ENCODE measurements around the gene SWT1. TPM values are rescaled to one million over a fixed set of nuclear protein-coding genes. Genes with fewer than 3 reads are reported as not detected.

SWT1 gene
- total RNA-seq, 3 donors from 2014 or later: 5.4 to 7.7 (median 5.7) TPM

DNA sequence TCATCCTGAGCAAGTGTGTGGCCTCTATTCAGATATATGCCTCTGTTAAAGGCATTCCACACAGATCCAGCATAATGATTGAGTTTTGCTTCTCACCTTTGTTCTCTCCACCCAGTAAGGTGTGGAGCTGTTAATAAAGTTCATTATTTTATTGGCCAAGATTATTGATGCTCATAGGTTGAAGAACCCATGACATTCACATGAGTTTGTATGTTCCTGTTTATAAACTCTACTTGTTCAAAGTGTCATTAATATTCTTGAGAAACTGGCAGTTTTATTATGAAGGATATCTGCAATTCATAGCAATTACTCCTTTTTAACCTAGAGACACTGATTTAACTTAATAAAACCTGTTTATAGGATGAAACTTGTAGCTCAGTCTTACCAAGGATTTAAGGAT is 138.1 kb downstream of the SWT1 start:
- Histone ChIP-seq H3K9me3 (no peaks in the 10 kb centered on the region), H3K36me3 (ENCODE audit: low read depth) (peaks cover 8% of the 10 kb centered on the region), H3K4me3 (no peak overlapping the region), H3K4me1 (ENCODE audit: low read depth) (peaks cover 9% of the 10 kb centered on the region)
- DNase-seq (no peak), ATAC-seq (no peak)
- intact Hi-C loops (cut with DNase I, micrococcal nuclease): no loop called here
- TF ChIP-seq, protein P1, sequence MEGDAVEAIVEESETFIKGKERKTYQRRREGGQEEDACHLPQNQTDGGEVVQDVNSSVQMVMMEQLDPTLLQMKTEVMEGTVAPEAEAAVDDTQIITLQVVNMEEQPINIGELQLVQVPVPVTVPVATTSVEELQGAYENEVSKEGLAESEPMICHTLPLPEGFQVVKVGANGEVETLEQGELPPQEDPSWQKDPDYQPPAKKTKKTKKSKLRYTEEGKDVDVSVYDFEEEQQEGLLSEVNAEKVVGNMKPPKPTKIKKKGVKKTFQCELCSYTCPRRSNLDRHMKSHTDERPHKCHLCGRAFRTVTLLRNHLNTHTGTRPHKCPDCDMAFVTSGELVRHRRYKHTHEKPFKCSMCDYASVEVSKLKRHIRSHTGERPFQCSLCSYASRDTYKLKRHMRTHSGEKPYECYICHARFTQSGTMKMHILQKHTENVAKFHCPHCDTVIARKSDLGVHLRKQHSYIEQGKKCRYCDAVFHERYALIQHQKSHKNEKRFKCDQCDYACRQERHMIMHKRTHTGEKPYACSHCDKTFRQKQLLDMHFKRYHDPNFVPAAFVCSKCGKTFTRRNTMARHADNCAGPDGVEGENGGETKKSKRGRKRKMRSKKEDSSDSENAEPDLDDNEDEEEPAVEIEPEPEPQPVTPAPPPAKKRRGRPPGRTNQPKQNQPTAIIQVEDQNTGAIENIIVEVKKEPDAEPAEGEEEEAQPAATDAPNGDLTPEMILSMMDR (IDR thresholded peaks at IDR 0.05): no peak

DNA sequence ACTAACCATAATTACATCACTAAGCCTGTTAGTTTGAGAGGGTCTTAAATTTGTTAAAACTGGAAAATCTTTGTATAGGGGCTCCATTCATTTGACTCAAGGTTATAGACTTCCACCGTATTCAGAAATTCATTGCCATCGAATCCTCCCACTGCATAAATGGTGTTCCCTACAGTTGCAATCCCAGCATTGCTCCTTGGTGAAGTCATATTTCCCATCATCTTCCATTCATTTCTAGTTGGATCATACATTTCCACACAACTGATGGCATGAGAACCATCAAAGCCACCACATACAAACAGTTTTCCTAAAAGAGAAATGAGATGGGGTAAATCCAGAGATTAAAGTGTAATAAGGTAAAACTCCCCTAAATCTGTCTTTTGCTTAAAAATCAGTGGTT is 141.0 kb downstream of the SWT1 start:
- Histone ChIP-seq H3K36me3 (ENCODE audit: low read depth) (peaks cover 8% of the 10 kb centered on the region), H3K9me3 (no peaks in the 10 kb centered on the region), H3K4me1 (ENCODE audit: low read depth) (no peaks in the 10 kb centered on the region), H3K4me3 (no peak overlapping the region)
- no peak for DNase-seq
- no peak for ATAC-seq
- TF ChIP-seq, protein P1 (IDR thresholded peaks at IDR 0.05): no peak
- intact Hi-C loops (cut with DNase I, micrococcal nuclease): no loop called here

DNA sequence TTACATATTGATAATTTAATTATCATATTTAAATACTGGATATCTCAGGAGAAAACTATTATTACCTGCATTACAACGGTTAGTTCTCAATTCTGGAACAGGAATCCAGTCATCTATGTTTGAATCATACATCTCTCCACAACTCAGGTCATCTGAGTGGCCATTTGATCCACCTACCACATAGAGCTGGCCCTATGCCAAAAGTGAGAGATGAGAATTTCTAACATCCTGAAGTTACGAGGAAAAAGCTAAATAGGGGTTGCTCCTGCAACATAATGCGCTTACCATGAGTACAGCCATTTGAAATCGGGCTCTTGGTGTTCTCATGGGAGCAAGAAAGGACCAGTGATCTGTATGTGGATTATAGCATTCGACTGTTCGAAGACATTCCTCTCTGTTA is 143.2 kb downstream of the SWT1 start:
- DNase-seq (no peak), ATAC-seq (no peak)
- Histone ChIP-seq H3K36me3 (ENCODE audit: low read depth) (peaks cover 8% of the 10 kb centered on the region), H3K4me3 (no peak overlapping the region), H3K4me1 (ENCODE audit: low read depth) (no peaks in the 10 kb centered on the region), H3K9me3 (no peaks in the 10 kb centered on the region)
- TF ChIP-seq, protein P1 (IDR thresholded peaks at IDR 0.05): no peak
- intact Hi-C loops (cut with DNase I, micrococcal nuclease): no loop called here

DNA sequence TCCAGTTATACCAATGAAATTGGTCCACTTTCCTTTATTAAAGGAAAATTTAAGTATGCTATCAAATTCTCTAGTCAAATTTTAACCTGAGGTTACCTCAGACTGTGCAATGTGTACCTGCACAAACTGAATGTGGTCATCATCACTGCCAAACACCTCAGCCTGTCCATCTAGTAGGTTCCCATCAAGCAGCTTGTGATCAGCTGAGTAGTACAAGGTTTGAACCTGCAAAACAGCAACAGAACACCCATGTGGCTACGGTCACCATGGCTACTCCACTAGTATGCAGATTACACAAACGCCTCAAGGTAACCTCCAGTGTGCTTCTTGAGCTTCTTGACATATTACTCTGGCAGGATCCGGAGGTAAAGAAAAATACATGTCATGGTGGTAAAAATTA is 148.5 kb downstream of the SWT1 start:
- H3K4me1 ChIP-seq (ENCODE audit: low read depth): no peaks in the 10 kb centered on the region
- TF ChIP-seq, protein P1 (IDR thresholded peaks at IDR 0.05): no peak
- ATAC-seq (no peak), DNase-seq (no peak)
- H3K9me3 ChIP-seq: no peaks in the 10 kb centered on the region
- H3K4me3 ChIP-seq: no peak overlapping the region
- intact Hi-C loops (cut with DNase I, micrococcal nuclease): no loop called here
- peaks cover 6% of the 10 kb centered on the region for H3K36me3 ChIP-seq (ENCODE audit: low read depth)

DNA sequence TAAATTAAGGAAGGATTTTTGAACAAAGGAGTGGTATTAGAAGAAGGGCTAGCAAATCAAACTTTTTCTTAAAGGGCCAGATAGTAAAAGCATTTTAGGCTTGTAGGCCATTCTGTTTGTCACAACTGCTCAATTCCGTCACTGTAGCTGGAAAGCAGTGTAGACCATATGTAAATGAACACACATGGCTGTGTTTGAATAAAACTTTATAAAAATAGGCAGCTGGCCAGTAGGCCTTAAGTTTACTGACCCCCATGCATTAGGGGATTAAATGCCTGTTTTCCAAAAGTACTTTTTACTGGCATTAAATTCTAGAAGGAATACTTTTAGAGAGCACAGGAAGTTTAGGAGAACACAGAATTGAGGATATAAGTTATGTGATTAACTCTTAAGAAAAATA is 151.2 kb downstream of the SWT1 start:
- peaks cover 6% of the 10 kb centered on the region for H3K36me3 ChIP-seq (ENCODE audit: low read depth)

More for the DNA sequence above, 151.2 kb downstream of the SWT1 start:
- Histone ChIP-seq H3K4me3 (no peak overlapping the region), H3K4me1 (ENCODE audit: low read depth) (peaks cover 19% of the 10 kb centered on the region), H3K9me3 (no peaks in the 10 kb centered on the region)
- no peak for DNase-seq
- TF ChIP-seq, protein P1 (IDR thresholded peaks at IDR 0.05): no peak
- ATAC-seq: no peak
- intact Hi-C loops (cut with DNase I, micrococcal nuclease): no loop called here
